Astrocyte (in vitro differentiated cells and primary cell): ENCODE data around the gene SPG11. TPM values are rescaled to one million over a fixed set of nuclear protein-coding genes. Genes with fewer than 3 reads are reported as not detected.

ENCODE experiments used
- DNase-seq: peaks from one replicate; pipeline ENCODE4 v3.0.0-alpha.2; 2010; ENCODE audit warnings: low read depth
- FAIRE-seq: peaks from 2 replicates; lab custom pipeline; 2011; peaks lifted over from hg19 to GRCh38; lab: Jason Lieb, UNC
- H2AFZ ChIP-seq: 2 replicates; pipeline ENCODE4 v1.6.0; 2012; ENCODE audit warnings: low read depth, low read length, inconsistent platforms
- H3K27ac ChIP-seq: 2 replicates; pipeline ENCODE4 v1.5.1; 2011; ENCODE audit warnings: low read depth, low read length, inconsistent platforms
- H3K27me3 ChIP-seq: 2 replicates; pipeline ENCODE4 v1.6.0; 2011; ENCODE audit warnings: low read length, inconsistent platforms; ENCODE audit not compliant: insufficient read depth
- H3K36me3 ChIP-seq: 2 replicates; pipeline ENCODE4 v1.5.1; 2011; ENCODE audit warnings: low read length, inconsistent platforms; ENCODE audit not compliant: insufficient read depth
- H3K4me1 ChIP-seq: 2 replicates; pipeline ENCODE4 v1.5.1; 2011; ENCODE audit warnings: low read length, inconsistent platforms; ENCODE audit not compliant: insufficient read depth
- H3K4me2 ChIP-seq: 2 replicates; pipeline ENCODE4 v1.6.0; 2012; ENCODE audit warnings: low read length, inconsistent platforms
- H3K4me3 ChIP-seq: 2 replicates; pipeline ENCODE4 v1.5.1; 2011; ENCODE audit warnings: low read depth, mild to moderate bottlenecking, low read length, inconsistent platforms; ENCODE audit not compliant: insufficient read depth
- H3K79me2 ChIP-seq: 2 replicates; pipeline ENCODE4 v1.6.0; 2012; ENCODE audit warnings: mild to moderate bottlenecking, low read length, inconsistent platforms; ENCODE audit not compliant: insufficient read depth
- H3K9ac ChIP-seq: 2 replicates; pipeline ENCODE4 v1.6.0; 2012; ENCODE audit warnings: mild to moderate bottlenecking, low read length, inconsistent platforms
- H3K9me3 ChIP-seq: 2 replicates; pipeline ENCODE4 v1.5.1; 2012; ENCODE audit warnings: low read depth, mild to moderate bottlenecking, low read length, inconsistent platforms; ENCODE audit not compliant: insufficient read depth
- H4K20me1 ChIP-seq: 2 replicates; pipeline ENCODE4 v1.6.0; 2012; ENCODE audit warnings: low read length, inconsistent platforms; ENCODE audit not compliant: insufficient read depth
- H3K27ac Mint-ChIP-seq: one replicate; pipeline ENCODE4 v1.8.0; 2021; ENCODE audit warnings: mild to moderate bottlenecking, mixed read lengths; ENCODE audit not compliant: unreplicated experiment
- H3K27me3 Mint-ChIP-seq: one replicate; pipeline ENCODE4 v1.8.0; 2021; ENCODE audit warnings: low read depth, mixed read lengths; ENCODE audit not compliant: unreplicated experiment
- H3K36me3 Mint-ChIP-seq: one replicate; pipeline ENCODE4 v1.8.0; 2021; ENCODE audit warnings: low read depth, mixed read lengths; ENCODE audit not compliant: unreplicated experiment
- H3K4me1 Mint-ChIP-seq: one replicate; pipeline ENCODE4 v1.8.0; 2021; ENCODE audit warnings: low read depth, mixed read lengths; ENCODE audit not compliant: unreplicated experiment
- H3K4me3 Mint-ChIP-seq: one replicate; pipeline ENCODE4 v1.8.0; 2021; ENCODE audit warnings: mild to moderate bottlenecking, moderate library complexity, mixed read lengths; ENCODE audit not compliant: unreplicated experiment
- H3K9me3 Mint-ChIP-seq: one replicate; pipeline ENCODE4 v1.8.0; 2021; ENCODE audit warnings: mild to moderate bottlenecking, mixed read lengths; ENCODE audit not compliant: unreplicated experiment
- CTCF ChIP-seq: IDR thresholded peaks from 2 replicates; pipeline ENCODE4 v1.5.1; 2011; ENCODE audit warnings: low read depth, mild to moderate bottlenecking, inconsistent platforms, low read length, moderate library complexity; ENCODE audit not compliant: insufficient read depth
- EZH2 ChIP-seq: IDR thresholded peaks from 2 replicates; pipeline ENCODE4 v1.6.1; 2012; ENCODE audit warnings: mild to moderate bottlenecking, low read length, inconsistent platforms; ENCODE audit not compliant: insufficient read depth
- total RNA-seq: library from RNA; stranded (reverse); gene quantifications from 2 replicates; pipeline ENCODE4 v1.2.1, GENCODE V29; 2021

SPG11 gene
- total RNA-seq, 1 donor from 2014 or later = 34.4 TPM

GRCh38 chr15:44646460-44646859, 17.0 kb downstream of the SPG11 start:
- no peaks in the 10 kb centered on the region for H3K9me3 ChIP-seq
- no peaks in the 10 kb centered on the region for H3K4me1 ChIP-seq
- DNase-seq (no peak), FAIRE-seq (no peak)
- peaks cover 23% of the 10 kb centered on the region for H3K36me3 ChIP-seq
- no peak overlapping the region for H3K4me2 ChIP-seq
- H3K27ac ChIP-seq = no peak overlapping the region
- H3K27ac Mint-ChIP-seq = no peak overlapping the region
- H3K36me3 Mint-ChIP-seq = peaks cover 16% of the 10 kb centered on the region
- H2AFZ ChIP-seq = no peak overlapping the region
- no peak overlapping the region for H3K4me3 ChIP-seq
- no peaks in the 10 kb centered on the region for H3K4me1 Mint-ChIP-seq
- H4K20me1 ChIP-seq = peaks cover 5% of the 10 kb centered on the region
- H3K4me3 Mint-ChIP-seq = no peak overlapping the region
- peaks cover 9% of the 10 kb centered on the region for H3K9me3 Mint-ChIP-seq
- TF ChIP-seq CTCF (no peak), EZH2 (no peak)
- H3K27me3 ChIP-seq = no peaks in the 10 kb centered on the region
- no peak overlapping the region for H3K9ac ChIP-seq
- peaks cover 37% of the 10 kb centered on the region for H3K79me2 ChIP-seq
- H3K27me3 Mint-ChIP-seq = no peaks in the 10 kb centered on the region

GRCh38 chr15:44641651-44642050, 21.8 kb downstream of the SPG11 start:
- Mint-ChIP-seq H3K9me3 (peaks cover 9% of the 10 kb centered on the region), H3K27me3 (no peaks in the 10 kb centered on the region), H3K36me3 (peaks cover 13% of the 10 kb centered on the region), H3K4me3 (no peak overlapping the region), H3K27ac (no peak overlapping the region), H3K4me1 (no peaks in the 10 kb centered on the region)
- Histone ChIP-seq H3K36me3 (peaks cover 6% of the 10 kb centered on the region), H3K27me3 (no peaks in the 10 kb centered on the region), H2AFZ (no peak overlapping the region), H3K4me1 (no peaks in the 10 kb centered on the region), H3K9me3 (no peaks in the 10 kb centered on the region), H3K4me2 (no peak overlapping the region), H3K4me3 (no peak overlapping the region), H3K27ac (no peak overlapping the region), H3K9ac (no peak overlapping the region), H4K20me1 (peaks cover 5% of the 10 kb centered on the region), H3K79me2 (peaks cover 37% of the 10 kb centered on the region)
- FAIRE-seq (no peak), DNase-seq (no peak)
- TF ChIP-seq CTCF (no peak), EZH2 (no peak)

GRCh38 chr15:44636976-44637375, 26.5 kb downstream of the SPG11 start:
- Mint-ChIP-seq H3K27ac (no peak overlapping the region), H3K27me3 (no peaks in the 10 kb centered on the region), H3K4me1 (no peaks in the 10 kb centered on the region), H3K36me3 (peaks cover 9% of the 10 kb centered on the region), H3K9me3 (no peaks in the 10 kb centered on the region), H3K4me3 (no peak overlapping the region)
- H3K27me3 ChIP-seq = no peaks in the 10 kb centered on the region
- no peak overlapping the region for H3K9ac ChIP-seq
- peaks cover 3% of the 10 kb centered on the region for H3K36me3 ChIP-seq
- no peak overlapping the region for H3K4me2 ChIP-seq
- no peaks in the 10 kb centered on the region for H3K9me3 ChIP-seq
- H3K79me2 ChIP-seq = no peaks in the 10 kb centered on the region
- H3K4me1 ChIP-seq = no peaks in the 10 kb centered on the region
- no peak for DNase-seq
- FAIRE-seq = no peak
- no peak overlapping the region for H2AFZ ChIP-seq
- TF ChIP-seq CTCF (no peak), EZH2 (no peak)
- H3K4me3 ChIP-seq = no peak overlapping the region
- no peak overlapping the region for H3K27ac ChIP-seq
- H4K20me1 ChIP-seq = no peaks in the 10 kb centered on the region
